HG03442 (cell line): ENCODE results near the gene TPO.
"Not testable (repeated sequence)": the region's sequence is repeated elsewhere in the genome, so short reads cannot be mapped to it uniquely, and the experiment has no call there.

ENCODE experiments used
- ATAC-seq: cut with Tn5 transposase; IDR thresholded peaks from one replicate; pipeline ENCODE4 v1.9.1; 2021; ENCODE audit warnings: mild to moderate bottlenecking, moderate library complexity; ENCODE audit not compliant: unreplicated experiment

TPO gene

DNA sequence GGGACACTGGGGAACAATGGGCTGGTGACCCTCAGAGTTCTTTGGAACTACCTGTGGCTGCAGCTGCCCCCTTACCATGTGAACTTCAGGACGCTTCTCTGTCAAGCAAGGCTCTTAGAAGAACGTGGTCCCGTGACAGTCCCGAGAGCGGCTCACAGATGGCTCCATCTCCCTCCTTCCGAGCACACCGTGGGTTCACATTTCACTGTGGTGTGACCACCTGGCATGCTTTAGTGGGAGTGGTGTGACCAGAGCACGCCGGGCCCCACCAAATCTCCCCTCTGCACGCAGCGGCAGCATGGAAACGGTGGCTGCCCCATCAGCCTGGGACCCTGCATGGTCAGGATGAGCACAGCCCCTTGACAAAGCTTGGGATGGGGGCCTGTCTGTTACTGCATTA, 9.7 kb upstream of the TPO start:
- ATAC-seq = no peak

- no peak for ATAC-seq
Observed at GRCh38 chr2:1405124-1405523, 8.1 kb upstream of the TPO start.

DNA sequence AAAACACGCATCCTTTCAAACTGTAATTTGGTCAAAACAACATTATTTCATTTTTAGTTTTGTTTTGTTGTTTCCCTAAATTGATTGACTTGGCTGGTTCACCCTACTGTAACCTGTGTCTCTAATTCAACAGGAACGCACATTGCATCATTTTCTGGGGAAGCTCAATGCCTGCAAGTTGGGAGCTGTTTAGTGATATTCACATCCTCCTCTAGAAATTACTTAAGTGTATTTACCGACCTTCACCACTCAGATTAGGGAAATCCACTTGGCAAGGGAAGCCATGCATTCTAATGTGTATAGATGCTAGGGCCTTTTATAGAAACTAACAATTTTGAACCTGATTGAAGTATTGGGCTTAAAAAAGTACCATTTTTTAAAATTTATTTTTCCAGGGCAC, 7.3 kb upstream of the TPO start:
- ATAC-seq = no peak

DNA sequence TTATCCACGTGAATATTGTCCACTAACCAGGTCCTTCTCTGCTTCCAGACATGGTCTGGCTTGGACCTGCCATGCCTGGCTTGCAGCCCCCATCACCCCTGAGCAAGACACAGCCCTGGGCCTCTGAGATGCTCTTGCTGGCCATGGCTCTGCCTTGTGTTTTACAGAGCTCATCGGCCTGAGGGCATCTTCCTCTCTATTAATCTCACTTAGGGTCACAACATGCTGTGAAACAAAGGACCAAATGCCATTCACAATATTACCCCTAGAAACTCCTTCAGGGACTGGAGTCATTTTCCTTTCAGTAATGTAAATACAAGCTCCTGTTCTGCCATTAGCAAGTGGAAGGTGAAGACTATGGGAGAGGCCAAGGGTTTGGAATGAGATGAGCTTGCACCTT, 6.8 kb upstream of the TPO start:
- ATAC-seq = no peak

GRCh38 chr2:1407950-1408675, 5.2 kb upstream of the TPO start:
- ATAC-seq = no peak

DNA sequence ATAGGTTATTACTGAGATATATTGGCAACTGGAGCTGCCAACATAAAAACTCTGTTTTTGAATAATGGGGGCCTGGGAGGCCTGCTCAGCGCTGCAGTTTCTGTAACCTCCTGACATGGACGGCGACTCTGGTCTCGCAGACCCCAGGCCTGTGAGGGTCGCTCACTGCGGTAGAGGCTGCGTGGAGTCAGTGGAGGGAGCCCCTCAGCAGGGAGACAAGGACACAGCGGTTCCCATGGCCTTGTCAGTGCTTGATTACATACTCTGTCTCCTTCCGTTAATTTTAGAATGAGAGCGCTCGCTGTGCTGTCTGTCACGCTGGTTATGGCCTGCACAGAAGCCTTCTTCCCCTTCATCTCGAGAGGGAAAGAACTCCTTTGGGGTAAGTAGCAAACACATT, 858 bp downstream of the TPO start:
- ATAC-seq = no peak

DNA sequence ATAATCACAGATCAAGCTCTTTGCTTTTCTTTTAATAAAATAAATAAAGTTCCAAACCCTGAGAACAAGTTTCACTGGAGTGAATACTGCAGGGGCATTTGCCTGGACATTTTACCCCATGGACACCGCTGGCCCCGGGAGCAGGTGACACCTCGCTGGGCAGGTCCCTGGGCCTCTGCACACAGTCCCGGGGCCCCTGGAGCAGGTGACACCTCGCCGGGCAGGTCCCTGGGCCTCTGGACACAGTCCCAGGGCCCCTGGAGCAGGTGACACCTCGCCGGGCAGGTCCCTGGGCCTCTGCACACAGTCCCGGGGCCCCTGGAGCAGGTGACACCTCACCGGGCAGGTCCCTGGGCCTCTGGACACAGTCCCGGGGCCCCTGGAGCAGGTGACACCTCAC, 1.6 kb downstream of the TPO start:
- ATAC-seq = not testable (repeated sequence)

DNA sequence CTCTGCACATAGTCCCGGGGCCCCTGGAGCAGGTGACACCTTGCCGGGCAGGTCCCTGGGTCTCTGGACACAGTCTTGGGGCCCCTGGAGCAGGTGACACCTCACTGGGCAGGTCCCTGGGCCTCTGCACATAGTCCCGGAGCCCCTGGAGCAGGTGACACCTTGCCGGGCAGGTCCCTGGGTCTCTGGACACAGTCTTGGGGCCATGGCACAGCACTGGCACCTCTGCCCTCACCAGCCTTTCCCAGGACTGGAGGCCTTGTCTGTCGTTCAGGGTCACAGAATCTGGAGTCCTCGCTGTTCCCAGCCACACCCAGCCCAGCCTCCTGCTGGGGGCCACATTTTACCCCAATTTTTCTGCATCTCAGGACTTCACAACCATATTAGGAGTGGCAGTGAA, 2.2 kb downstream of the TPO start:
- ATAC-seq = no peak

GRCh38 chr2:1418566-1418965, 5.3 kb downstream of the TPO start:
- no peak for ATAC-seq

DNA sequence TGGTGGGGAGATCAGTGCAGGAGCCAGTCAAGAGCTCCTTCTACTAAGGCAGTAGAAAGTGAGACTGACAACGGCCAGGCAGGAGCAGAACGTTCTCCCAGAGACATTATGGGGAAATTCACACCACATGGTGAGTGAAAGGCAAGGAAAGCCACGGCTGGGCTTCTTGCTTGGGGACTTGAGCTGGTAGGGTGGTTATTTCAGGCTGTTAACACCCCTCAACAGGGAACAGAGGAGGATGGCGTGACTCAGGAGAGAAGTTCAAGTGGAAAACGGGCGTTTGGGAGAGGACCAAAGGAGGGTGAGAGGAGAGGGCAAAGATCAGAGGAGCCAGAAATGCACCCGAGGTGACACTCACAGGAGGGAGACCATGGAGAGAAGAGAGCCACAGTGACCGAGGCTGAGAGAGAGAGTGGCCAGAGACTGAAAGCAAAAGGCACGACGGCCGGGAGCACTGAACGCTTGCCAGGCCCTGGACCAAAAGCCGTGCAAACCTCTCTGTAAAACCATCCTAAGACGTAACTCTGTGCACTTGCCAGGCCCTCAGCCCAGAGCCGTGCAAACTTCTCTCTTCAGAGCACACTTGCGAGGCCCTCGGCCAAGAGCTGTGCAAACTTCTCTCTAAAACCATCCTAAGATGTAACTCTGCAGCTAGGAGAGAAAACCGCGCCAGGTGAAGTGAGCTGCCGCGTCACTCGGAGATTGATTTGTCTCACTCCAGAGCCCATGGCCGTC, 7.7 kb downstream of the TPO start:
- no peak for ATAC-seq

GRCh38 chr2:1421731-1422130, 8.5 kb downstream of the TPO start:
- no peak for ATAC-seq

DNA sequence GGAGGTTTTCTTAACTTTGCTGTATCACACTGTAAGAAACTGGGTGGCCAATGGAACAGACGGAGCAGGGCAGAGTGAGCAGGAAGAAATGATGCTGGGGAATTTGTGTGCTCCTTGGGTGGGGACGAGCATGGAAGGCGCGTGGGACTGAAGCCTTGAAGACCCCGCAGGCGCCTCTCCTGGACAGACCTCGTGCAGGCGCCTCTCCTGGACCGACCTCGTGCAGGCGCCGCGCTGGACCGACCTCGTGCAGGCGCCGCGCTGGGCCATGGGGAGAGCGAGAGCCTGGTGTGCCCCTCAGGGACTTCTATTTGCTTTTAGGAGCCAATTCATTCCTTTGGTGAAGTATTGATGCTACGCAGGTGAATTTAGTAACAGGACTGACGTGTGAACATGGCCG, 8.9 kb downstream of the TPO start:
- ATAC-seq = no peak

DNA sequence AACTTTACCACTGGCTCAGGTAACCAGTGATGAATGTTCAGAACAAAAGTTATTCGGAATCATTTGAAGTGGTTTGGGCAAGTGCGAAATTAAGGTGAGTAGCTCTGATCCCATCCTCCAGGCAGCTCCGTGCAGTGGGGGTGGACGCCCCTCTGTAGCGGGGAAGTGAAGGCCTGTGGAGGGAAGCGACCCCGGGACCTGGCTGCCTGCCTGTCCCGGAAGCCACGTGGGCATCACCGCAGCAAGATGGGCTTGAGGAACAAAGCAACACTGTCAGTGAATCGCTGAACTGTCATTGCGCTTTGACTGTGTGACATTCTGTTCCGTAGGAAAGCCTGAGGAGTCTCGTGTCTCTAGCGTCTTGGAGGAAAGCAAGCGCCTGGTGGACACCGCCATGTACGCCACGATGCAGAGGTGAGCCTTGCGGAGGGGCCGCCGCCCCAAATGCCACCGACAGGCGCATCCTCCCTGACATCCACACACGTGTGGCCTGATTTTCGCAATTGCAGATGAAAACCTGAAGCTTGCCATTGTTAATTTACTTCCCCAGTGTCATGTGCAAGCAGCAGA, 9.5 kb downstream of the TPO start:
- no peak for ATAC-seq

DNA sequence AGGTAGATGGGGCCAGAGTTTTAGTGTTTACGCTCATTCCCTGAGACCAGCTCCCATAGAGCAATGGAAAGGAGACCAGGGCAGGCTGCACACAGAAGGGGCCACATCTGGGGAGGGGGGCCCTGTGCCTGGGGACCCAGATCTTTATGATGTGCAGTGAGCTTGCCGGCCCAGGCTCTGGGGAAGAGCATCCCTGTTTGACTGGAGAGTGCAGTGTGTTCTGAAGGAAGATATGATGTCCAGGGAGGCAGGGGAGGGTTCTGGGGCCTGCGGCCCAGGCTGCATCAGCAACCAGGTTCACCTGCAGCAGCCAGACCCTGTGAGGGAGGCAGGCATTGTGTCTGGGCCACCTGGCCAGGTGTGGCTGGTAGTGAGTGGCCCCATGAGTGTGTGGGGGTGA, 13.8 kb downstream of the TPO start:
- ATAC-seq = no peak

DNA sequence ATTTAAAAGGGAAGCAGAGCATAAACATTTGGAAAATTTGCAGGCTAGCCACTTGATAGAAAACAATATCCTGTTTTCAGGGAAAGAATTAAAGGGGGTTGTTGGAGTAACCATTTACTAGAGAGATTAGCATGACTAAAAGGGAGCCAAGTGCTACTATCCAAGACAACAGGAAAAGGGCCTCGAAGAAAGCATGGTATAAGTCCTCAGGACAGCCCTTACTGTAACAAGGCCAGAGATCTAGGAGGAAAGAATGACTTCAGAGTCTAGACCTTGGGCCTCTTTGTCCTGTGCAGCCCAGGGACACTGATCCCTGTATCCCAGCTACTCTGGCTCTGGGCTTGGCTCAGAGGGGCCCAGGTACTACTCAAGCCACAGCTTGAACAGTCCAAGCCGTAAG, 16.6 kb downstream of the TPO start:
- ATAC-seq = no peak

DNA sequence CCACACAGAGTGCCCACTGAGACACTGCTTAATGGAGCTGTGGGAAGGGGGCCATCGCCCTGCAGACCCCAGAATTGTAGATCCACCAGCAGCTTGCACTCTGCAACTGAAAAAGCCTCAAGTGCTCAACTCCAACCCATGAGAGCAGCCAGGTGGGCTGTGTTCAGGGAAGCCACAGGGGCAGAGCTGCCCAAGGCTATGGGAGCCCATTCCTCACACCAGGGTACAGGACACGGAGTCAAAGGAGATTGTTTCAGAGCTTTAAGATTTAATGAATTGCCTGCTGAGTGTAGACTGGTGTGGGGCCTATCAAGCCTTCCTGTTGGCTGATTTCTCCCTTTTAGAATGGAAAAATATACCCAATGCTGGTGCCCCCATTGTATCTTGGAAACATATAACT, 17.2 kb downstream of the TPO start:
- no peak for ATAC-seq

- no peak for ATAC-seq
Observed at GRCh38 chr2:1431886-1432400, 18.7 kb downstream of the TPO start.

DNA sequence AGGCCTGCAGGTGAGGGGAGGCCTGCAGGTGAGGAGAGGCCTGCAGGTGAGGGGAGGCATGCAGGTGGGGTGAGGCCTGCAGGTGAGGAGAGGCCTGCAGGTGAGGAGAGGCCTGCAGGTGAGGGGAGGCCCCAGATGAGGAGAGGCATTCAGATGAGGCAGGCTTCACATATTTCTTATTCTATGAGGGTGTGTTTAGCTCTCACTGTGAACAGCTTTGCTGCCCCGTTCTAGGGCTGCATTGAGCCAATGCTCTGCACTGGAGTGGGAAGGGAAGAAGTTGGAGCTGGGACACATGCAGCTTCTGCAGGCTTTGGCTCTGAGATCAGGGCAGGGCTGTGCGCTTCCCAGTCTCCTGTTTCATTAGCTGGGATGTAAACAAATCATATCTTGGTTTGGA, 19.5 kb downstream of the TPO start:
- no peak for ATAC-seq

DNA sequence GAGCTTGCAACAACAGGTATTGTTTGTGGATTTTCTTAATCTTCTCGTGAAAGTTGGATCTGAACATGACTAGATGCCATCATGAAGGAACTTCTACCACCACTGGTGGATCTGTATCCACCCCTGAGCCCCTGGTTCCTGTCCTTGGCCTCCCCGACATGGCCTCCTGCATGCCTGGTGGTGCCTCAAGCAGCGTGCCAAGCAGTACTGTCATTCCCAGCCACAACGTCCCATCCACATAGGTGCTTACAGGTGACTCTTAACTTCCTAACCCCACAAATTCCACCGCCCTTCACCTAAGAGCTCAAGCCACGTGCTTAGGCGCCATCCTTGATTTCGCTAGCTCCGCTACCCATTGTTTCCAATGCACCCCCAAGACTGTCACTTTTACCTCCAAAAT, 23.1 kb downstream of the TPO start:
- ATAC-seq = no peak

DNA sequence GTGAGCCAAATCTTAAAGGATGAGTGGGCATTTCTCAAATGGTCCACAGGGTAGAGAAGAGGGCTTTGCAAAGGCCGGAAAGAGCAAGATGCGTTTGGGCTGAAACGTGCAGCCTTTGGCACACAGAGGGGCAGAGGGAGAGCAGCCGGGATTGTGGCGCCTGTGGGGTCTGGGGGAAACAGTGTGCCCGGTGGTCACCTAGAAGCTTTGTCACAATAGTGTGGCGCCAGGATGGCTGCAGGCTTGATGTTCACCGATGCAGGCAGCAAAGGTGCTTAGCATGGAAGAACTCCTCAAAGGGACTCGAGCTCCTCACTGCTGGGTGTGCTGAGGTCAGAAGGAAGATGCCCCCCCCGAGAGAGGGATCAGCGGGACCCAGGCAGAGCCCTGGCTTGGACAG, 23.8 kb downstream of the TPO start:
- no peak for ATAC-seq

- ATAC-seq = no peak
Observed at GRCh38 chr2:1437537-1437936, 24.3 kb downstream of the TPO start.

DNA sequence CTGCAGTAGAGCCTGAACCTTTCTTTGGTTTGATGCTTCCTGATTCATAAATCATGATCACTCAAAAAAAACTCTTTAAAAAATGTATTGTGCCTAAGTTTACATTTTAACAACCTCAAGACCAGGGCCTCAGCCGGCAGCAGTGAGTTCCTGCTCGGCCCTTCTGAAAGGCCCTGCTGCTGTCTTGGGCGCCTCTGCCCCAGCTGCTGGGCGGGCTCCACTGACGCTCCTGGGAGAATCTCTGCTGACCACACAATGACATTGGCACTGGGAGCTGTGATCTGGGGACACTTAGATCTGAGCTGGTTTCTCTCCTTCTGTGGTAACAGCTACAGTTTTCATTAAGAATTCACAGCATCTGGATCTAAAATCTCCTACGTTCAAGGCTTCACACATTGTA, 25.7 kb downstream of the TPO start:
- ATAC-seq = no peak
